Stimulated activated CD8-positive, alpha-beta memory T cell treated with anti-CD3 and anti-CD28 coated beads, Interleukin-12 subunit alpha, Interleukin-12 subunit beta, amount 100 ng/mL, for 24 hours (primary cell): ENCODE results near the gene ZNF606.

Source experiments
- DNase-seq: peaks from one replicate; pipeline ENCODE4 v3.0.0-alpha.2; 2020; ENCODE audit errors: extremely low read depth

ZNF606 gene

GRCh38 chr19:58002384-58003173, at the start of gene ZNF606:
TSS of gene ZNF606 (minus strand) at chr19:58002820. CDS start at chr19:58001319, 1,501 bp downstream.
- DNase-seq: peak; percentile 57

GRCh38 chr19:58052256-58052655, 49.6 kb upstream of the ZNF606 start:
- DNase-seq: no peak

GRCh38 chr19:58047672-58048071, 45.1 kb upstream of the ZNF606 start:
- no peak for DNase-seq

- DNase-seq: no peak
Observed at GRCh38 chr19:58046856-58047255, 44.2 kb upstream of the ZNF606 start.

GRCh38 chr19:58045411-58046050, 42.9 kb upstream of the ZNF606 start:
- DNase-seq: no peak

- no peak for DNase-seq
Observed at GRCh38 chr19:58044886-58045285, 42.3 kb upstream of the ZNF606 start.

GRCh38 chr19:58044391-58044790, 41.8 kb upstream of the ZNF606 start:
- DNase-seq: no peak

GRCh38 chr19:58042495-58043340, 40.1 kb upstream of the ZNF606 start:
- DNase-seq: no peak

GRCh38 chr19:58040751-58041525, 38.3 kb upstream of the ZNF606 start:
- no peak for DNase-seq

- no peak for DNase-seq
Observed at GRCh38 chr19:58038688-58039204, 36.1 kb upstream of the ZNF606 start.

- no peak for DNase-seq
Observed at GRCh38 chr19:58037927-58038687, 35.5 kb upstream of the ZNF606 start.

- DNase-seq: no peak
Observed at GRCh38 chr19:58035863-58036262, 33.2 kb upstream of the ZNF606 start.

GRCh38 chr19:58034477-58034793, 31.8 kb upstream of the ZNF606 start:
- DNase-seq: no peak

GRCh38 chr19:58033741-58034476, 31.3 kb upstream of the ZNF606 start, which contains the start of gene ZSCAN1:
TSS of gene ZSCAN1 (plus strand) at chr19:58034025. CDS start at chr19:58037837, 3,812 bp downstream.
- no peak for DNase-seq

- no peak for DNase-seq
Observed at GRCh38 chr19:58024661-58025060, 22.0 kb upstream of the ZNF606 start.

- no peak for DNase-seq
Observed at GRCh38 chr19:58022283-58022660, 19.7 kb upstream of the ZNF606 start.

GRCh38 chr19:58021541-58022282, 19.1 kb upstream of the ZNF606 start:
- DNase-seq: no peak

GRCh38 chr19:58020129-58020528, 17.5 kb upstream of the ZNF606 start:
- DNase-seq: no peak

- no peak for DNase-seq
Observed at GRCh38 chr19:58014141-58014540, 11.5 kb upstream of the ZNF606 start.
